Upper lobe of left lung (tissue), 4 donors: ENCODE data around the gene LRRC39.

Experiments
- POLR2A ChIP-seq, 4 donors: fragments of 450-650 bp; IDR thresholded peaks; one replicate each; pipeline ENCODE4 v1.5.1; 2016 to 2017; ENCODE audit warnings: antibody characterized with exemption in 4 of 4, mild to moderate bottlenecking in 2 of 4
- TF ChIP-seq, protein P1 (sequence below), 6 experiments: fragments of 450-650 bp in 4 of 6; fragments of 200-600 bp in 2 of 6; sonication (generic) in 2 of 6; IDR thresholded peaks; one replicate each; pipeline ENCODE4 v1.5.1; 2016 to 2019; ENCODE audit warnings: antibody characterized with exemption in 6 of 6

DNA sequence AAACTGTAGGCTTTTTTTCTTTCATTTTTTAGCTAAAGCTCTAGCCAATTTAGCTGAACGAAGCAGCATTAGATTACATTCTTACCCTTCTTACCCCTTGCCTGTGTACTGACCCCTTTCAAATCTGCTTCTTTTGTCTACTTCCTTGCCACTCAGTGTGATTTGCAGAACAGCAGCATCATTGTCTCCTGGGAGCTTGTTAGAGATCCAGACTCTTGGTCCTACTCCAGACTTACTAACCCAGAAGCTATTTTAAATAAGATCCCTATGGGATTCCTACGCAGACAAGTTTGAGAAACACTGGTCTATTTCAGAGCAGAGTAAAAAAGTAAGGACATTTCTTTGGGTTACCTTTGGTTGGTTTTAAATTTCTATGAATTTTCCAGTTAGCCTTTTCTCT, 13.8 kb downstream of the LRRC39 start:
- TF ChIP-seq, protein P1, sequence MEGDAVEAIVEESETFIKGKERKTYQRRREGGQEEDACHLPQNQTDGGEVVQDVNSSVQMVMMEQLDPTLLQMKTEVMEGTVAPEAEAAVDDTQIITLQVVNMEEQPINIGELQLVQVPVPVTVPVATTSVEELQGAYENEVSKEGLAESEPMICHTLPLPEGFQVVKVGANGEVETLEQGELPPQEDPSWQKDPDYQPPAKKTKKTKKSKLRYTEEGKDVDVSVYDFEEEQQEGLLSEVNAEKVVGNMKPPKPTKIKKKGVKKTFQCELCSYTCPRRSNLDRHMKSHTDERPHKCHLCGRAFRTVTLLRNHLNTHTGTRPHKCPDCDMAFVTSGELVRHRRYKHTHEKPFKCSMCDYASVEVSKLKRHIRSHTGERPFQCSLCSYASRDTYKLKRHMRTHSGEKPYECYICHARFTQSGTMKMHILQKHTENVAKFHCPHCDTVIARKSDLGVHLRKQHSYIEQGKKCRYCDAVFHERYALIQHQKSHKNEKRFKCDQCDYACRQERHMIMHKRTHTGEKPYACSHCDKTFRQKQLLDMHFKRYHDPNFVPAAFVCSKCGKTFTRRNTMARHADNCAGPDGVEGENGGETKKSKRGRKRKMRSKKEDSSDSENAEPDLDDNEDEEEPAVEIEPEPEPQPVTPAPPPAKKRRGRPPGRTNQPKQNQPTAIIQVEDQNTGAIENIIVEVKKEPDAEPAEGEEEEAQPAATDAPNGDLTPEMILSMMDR (IDR thresholded peaks at IDR 0.05) = no peak
- no peak for TF ChIP-seq POLR2A (IDR thresholded peaks at IDR 0.05)
